Cardiac fibroblast (primary cell): ENCODE measurements around the gene SPIN1.

Source experiments
- DNase-seq, 2 donors: peaks; one replicate each; pipeline versions ENCODE4 v3.0.0 to v3.0.0-alpha.2; 2010; ENCODE audit warnings: low read depth in 2 of 2
- H3K4me3 ChIP-seq, 2 donors: replicated peaks in 1 of 2; 1 replicate in 1 of 2; 2 replicates in 1 of 2; pipeline ENCODE4 v1.5.1; 2011; ENCODE audit warnings: low read depth in 2 of 2, low read length in 2 of 2, mild to moderate bottlenecking in 2 of 2, moderate library complexity in 1 of 2
- CTCF ChIP-seq: IDR thresholded peaks from one replicate; pipeline ENCODE4 v1.5.1; 2011; ENCODE audit warnings: low read depth, mild to moderate bottlenecking, low read length, inconsistent platforms

Gene SPIN1

GRCh38 chr9:88433583-88434255 is 45.5 kb downstream of the SPIN1 start:
- H3K4me3 ChIP-seq: no peak overlapping the region
- peak; percentile 4 to 46 for DNase-seq
- TF ChIP-seq CTCF: no peak

GRCh38 chr9:88435336-88435735 is 47.1 kb downstream of the SPIN1 start:
- H3K4me3 ChIP-seq: no peak overlapping the region
- no peak for DNase-seq
- TF ChIP-seq CTCF: no peak

GRCh38 chr9:88436379-88436778 is 48.1 kb downstream of the SPIN1 start:
- no peak for TF ChIP-seq CTCF
- DNase-seq: no peak
- no peak overlapping the region for H3K4me3 ChIP-seq

GRCh38 chr9:88437210-88438146 is 49.2 kb downstream of the SPIN1 start:
- H3K4me3 ChIP-seq: no peak overlapping the region
- no peak for DNase-seq
- TF ChIP-seq CTCF: no peak

- H3K4me3 ChIP-seq: no peak overlapping the region
- no peak for DNase-seq
- no peak for TF ChIP-seq CTCF
These were observed 50.6 kb downstream of the SPIN1 start for GRCh38 chr9:88438811-88439210.

GRCh38 chr9:88441301-88442007 is 53.2 kb downstream of the SPIN1 start:
- no peak overlapping the region for H3K4me3 ChIP-seq
- no peak for TF ChIP-seq CTCF
- no peak for DNase-seq
